ENCODE measurements around the gene DUOX2. TPM values are rescaled to one million over a fixed set of nuclear protein-coding genes. Genes with fewer than 3 reads are reported as not detected.
"Not testable (repeated sequence)": the region's sequence is repeated elsewhere in the genome, so short reads cannot be mapped to it uniquely, and the experiment has no call there.

DUOX2 gene
- polyA plus RNA-seq, 4 donors, result 0.38 to 8.7 TPM; not detected in 2

GRCh38 chr15:45087513-45087912, 26.5 kb downstream of the DUOX2 start:
- FAIRE-seq (no peak), DNase-seq (no peak)
- Histone ChIP-seq H3K27me3 (ENCODE audit: control insufficient read depth in 3 of 3, insufficient read depth in 3 of 3, low read length in 3 of 3) (peaks cover 0 to 24% (median 0%) of the 10 kb centered on the region in 3 donors), H3K9me3 (ENCODE audit: control insufficient read depth in 2 of 2, insufficient read depth in 1 of 2, low read depth in 1 of 2, low read length in 1 of 2) (no peaks in the 10 kb centered on the region), H3K4me1 (ENCODE audit: control insufficient read depth in 3 of 3, insufficient read depth in 2 of 3, low read depth in 1 of 3, low read length in 2 of 3) (no peaks in the 10 kb centered on the region), H3K27ac (ENCODE audit: low read depth in 1 of 3, low read length in 2 of 3) (no peak overlapping the region), H3K36me3 (ENCODE audit: control insufficient read depth in 3 of 3, insufficient read depth in 2 of 3, low read depth in 1 of 3, low read length in 3 of 3) (no peaks in the 10 kb centered on the region), H3K4me3 (ENCODE audit: low read depth in 1 of 3, low read length in 3 of 3) (no peak overlapping the region)
- whole genome bisulfite sequencing, 3 donors, result 59 to 84% (median 67%) methylated on average over 1 of the region's 1 CpG

GRCh38 chr15:45084163-45084562, 29.8 kb downstream of the DUOX2 start:
- Histone ChIP-seq H3K27ac (ENCODE audit: low read depth in 1 of 3, low read length in 2 of 3) (no peak overlapping the region), H3K36me3 (ENCODE audit: control insufficient read depth in 3 of 3, insufficient read depth in 2 of 3, low read depth in 1 of 3, low read length in 3 of 3) (no peaks in the 10 kb centered on the region), H3K4me3 (ENCODE audit: low read depth in 1 of 3, low read length in 3 of 3) (no peak overlapping the region), H3K9me3 (ENCODE audit: control insufficient read depth in 2 of 2, insufficient read depth in 1 of 2, low read depth in 1 of 2, low read length in 1 of 2) (no peaks in the 10 kb centered on the region), H3K4me1 (ENCODE audit: control insufficient read depth in 3 of 3, insufficient read depth in 2 of 3, low read depth in 1 of 3, low read length in 2 of 3) (no peaks in the 10 kb centered on the region), H3K27me3 (ENCODE audit: control insufficient read depth in 3 of 3, insufficient read depth in 3 of 3, low read length in 3 of 3) (peaks cover 0 to 16% (median 0%) of the 10 kb centered on the region in 3 donors)
- 79 to 80% (median 79%) methylated on average over 3 of the region's 3 CpGs for WGBS, 3 donors
- FAIRE-seq (no peak), DNase-seq (no peak)

DNA sequence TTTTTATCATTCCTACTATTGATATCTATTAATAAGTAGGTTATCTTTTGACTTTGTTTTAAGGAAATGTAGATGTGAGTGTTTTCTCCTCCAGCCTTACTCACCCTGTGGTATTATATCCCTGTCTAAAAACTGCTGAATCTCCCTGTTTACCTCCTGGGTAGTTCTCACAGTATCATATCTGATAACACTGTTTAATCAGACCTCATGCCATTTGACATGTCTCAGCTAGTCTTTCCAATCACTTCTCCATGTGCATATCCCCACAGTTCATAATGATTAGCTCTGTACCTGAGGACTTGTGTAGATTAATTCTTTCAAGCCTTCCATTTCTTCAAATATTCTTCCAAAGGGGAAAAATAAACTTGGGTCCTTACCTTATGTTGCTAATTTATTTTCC, 30.7 kb downstream of the DUOX2 start:
- no peaks in the 10 kb centered on the region for H3K9me3 ChIP-seq (ENCODE audit: control insufficient read depth in 2 of 2, insufficient read depth in 1 of 2, low read depth in 1 of 2, low read length in 1 of 2)
- FAIRE-seq (no peak), DNase-seq (no peak)
- peaks cover 0 to 16% (median 0%) of the 10 kb centered on the region in 3 donors for H3K27me3 ChIP-seq (ENCODE audit: control insufficient read depth in 3 of 3, insufficient read depth in 3 of 3, low read length in 3 of 3)
- no peak overlapping the region for H3K27ac ChIP-seq (ENCODE audit: low read depth in 1 of 3, low read length in 2 of 3)
- H3K4me3 ChIP-seq (ENCODE audit: low read depth in 1 of 3, low read length in 3 of 3), result no peak overlapping the region
- H3K36me3 ChIP-seq (ENCODE audit: control insufficient read depth in 3 of 3, insufficient read depth in 2 of 3, low read depth in 1 of 3, low read length in 3 of 3), result no peaks in the 10 kb centered on the region
- H3K4me1 ChIP-seq (ENCODE audit: control insufficient read depth in 3 of 3, insufficient read depth in 2 of 3, low read depth in 1 of 3, low read length in 2 of 3), result no peaks in the 10 kb centered on the region

DNA sequence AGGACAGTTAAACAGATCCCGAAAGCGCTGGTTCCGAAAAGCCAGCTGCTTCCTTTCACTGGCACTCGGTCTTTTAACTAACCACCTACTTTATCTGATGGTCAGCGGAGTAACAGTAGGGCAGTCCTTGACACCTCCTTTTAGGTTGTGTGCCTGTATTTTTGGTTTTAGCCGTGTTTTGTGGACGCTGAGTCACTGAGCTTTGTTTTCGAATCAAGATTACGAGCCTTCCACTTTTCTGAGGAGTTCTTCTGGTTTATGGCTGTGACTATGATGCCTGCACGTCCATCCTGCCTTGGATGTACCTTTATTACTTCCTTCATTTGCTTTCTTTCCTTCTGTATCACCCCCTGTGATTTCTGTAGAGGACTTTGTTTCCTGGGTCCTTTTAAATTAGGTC, 31.6 kb downstream of the DUOX2 start:
- not testable (repeated sequence) for H3K27me3 ChIP-seq (ENCODE audit: control insufficient read depth in 3 of 3, insufficient read depth in 3 of 3, low read length in 3 of 3); H3K27ac ChIP-seq (ENCODE audit: low read depth in 1 of 3, low read length in 2 of 3); H3K4me3 ChIP-seq (ENCODE audit: low read depth in 1 of 3, low read length in 3 of 3); DNase-seq; H3K4me1 ChIP-seq (ENCODE audit: control insufficient read depth in 3 of 3, insufficient read depth in 2 of 3, low read depth in 1 of 3, low read length in 2 of 3); FAIRE-seq; H3K9me3 ChIP-seq (ENCODE audit: control insufficient read depth in 2 of 2, insufficient read depth in 1 of 2, low read depth in 1 of 2, low read length in 1 of 2); H3K36me3 ChIP-seq (ENCODE audit: control insufficient read depth in 3 of 3, insufficient read depth in 2 of 3, low read depth in 1 of 3, low read length in 3 of 3)
- WGBS, 3 donors, result 74 to 83% (median 76%) methylated on average over 9 to 10 of the region's 10 CpGs

DNA sequence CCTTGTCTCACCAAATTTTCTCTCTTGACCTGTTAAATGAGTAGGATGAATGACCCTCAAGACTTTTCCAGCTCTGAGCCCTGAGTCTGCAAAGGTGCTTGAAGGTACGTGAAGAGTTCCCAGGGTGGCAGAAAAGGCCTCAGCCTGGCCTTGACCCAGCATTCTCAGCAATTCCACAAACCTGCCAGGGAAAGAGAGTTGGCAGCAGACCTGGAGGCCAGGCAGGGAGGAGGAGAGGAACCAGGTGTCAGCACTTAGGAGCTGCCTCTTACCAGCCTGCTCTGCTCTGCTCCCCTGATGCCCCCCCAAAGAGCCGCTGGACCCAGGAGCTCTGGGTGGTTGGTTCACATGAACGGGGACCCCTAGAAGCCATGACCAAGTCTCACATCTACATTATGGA, 33.4 kb downstream of the DUOX2 start:
- not testable (repeated sequence) for H3K36me3 ChIP-seq (ENCODE audit: control insufficient read depth in 3 of 3, insufficient read depth in 2 of 3, low read depth in 1 of 3, low read length in 3 of 3); H3K27ac ChIP-seq (ENCODE audit: low read depth in 1 of 3, low read length in 2 of 3); H3K4me1 ChIP-seq (ENCODE audit: control insufficient read depth in 3 of 3, insufficient read depth in 2 of 3, low read depth in 1 of 3, low read length in 2 of 3); H3K4me3 ChIP-seq (ENCODE audit: low read depth in 1 of 3, low read length in 3 of 3); FAIRE-seq; H3K27me3 ChIP-seq (ENCODE audit: control insufficient read depth in 3 of 3, insufficient read depth in 3 of 3, low read length in 3 of 3); DNase-seq; H3K9me3 ChIP-seq (ENCODE audit: control insufficient read depth in 2 of 2, insufficient read depth in 1 of 2, low read depth in 1 of 2, low read length in 1 of 2)
- WGBS, 3 donors, result 90 to 95% (median 93%) methylated on average over 2 of the region's 3 CpGs

DNA sequence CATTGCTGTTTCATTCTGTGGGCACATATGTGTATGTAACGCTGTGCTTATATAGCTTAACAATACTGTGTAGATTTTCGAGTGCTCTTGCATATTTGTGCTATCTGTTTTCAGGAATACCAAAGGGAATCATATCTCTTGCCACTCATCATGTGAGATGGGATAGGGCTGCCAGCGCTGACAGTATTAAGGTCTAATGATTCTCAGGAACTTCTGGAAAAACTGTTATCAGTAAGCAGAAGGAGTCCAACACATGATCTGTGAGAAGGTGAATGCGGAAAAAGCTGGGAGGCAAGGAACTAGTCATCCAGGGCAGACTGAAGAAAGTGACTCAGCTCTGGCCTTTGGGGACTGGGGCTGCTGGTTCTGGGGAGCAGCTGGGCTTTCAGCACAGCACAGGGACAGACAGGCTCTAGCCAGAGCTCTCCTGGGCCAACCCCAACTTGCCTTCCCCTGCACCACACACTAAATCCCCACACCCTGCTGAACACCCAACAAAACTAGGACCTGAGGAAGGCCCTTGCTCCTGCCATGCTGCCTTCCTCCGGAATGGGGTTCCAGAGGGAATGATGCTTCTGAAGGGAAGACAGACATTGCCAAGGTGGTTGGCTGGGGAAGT, 34.2 kb downstream of the DUOX2 start:
- H3K36me3 ChIP-seq (ENCODE audit: control insufficient read depth in 3 of 3, insufficient read depth in 2 of 3, low read depth in 1 of 3, low read length in 3 of 3); H3K27me3 ChIP-seq (ENCODE audit: control insufficient read depth in 3 of 3, insufficient read depth in 3 of 3, low read length in 3 of 3); H3K4me1 ChIP-seq (ENCODE audit: control insufficient read depth in 3 of 3, insufficient read depth in 2 of 3, low read depth in 1 of 3, low read length in 2 of 3); H3K4me3 ChIP-seq (ENCODE audit: low read depth in 1 of 3, low read length in 3 of 3); H3K9me3 ChIP-seq (ENCODE audit: control insufficient read depth in 2 of 2, insufficient read depth in 1 of 2, low read depth in 1 of 2, low read length in 1 of 2); FAIRE-seq; H3K27ac ChIP-seq (ENCODE audit: low read depth in 1 of 3, low read length in 2 of 3): not testable (repeated sequence)
- WGBS, 3 donors, result 69 to 93% (median 84%) methylated on average over 4 to 5 of the region's 5 CpGs
- peak in 1 of 2 donors; percentile 16 for DNase-seq

- not testable (repeated sequence) for H3K4me1 ChIP-seq (ENCODE audit: control insufficient read depth in 3 of 3, insufficient read depth in 2 of 3, low read depth in 1 of 3, low read length in 2 of 3); H3K36me3 ChIP-seq (ENCODE audit: control insufficient read depth in 3 of 3, insufficient read depth in 2 of 3, low read depth in 1 of 3, low read length in 3 of 3); H3K27ac ChIP-seq (ENCODE audit: low read depth in 1 of 3, low read length in 2 of 3); FAIRE-seq; H3K27me3 ChIP-seq (ENCODE audit: control insufficient read depth in 3 of 3, insufficient read depth in 3 of 3, low read length in 3 of 3); H3K9me3 ChIP-seq (ENCODE audit: control insufficient read depth in 2 of 2, insufficient read depth in 1 of 2, low read depth in 1 of 2, low read length in 1 of 2); DNase-seq; H3K4me3 ChIP-seq (ENCODE audit: low read depth in 1 of 3, low read length in 3 of 3)
- 62 to 74% (median 70%) methylated on average over 5 of the region's 5 CpGs for WGBS, 3 donors
Observed at GRCh38 chr15:45079201-45079600, 34.8 kb downstream of the DUOX2 start.

DNA sequence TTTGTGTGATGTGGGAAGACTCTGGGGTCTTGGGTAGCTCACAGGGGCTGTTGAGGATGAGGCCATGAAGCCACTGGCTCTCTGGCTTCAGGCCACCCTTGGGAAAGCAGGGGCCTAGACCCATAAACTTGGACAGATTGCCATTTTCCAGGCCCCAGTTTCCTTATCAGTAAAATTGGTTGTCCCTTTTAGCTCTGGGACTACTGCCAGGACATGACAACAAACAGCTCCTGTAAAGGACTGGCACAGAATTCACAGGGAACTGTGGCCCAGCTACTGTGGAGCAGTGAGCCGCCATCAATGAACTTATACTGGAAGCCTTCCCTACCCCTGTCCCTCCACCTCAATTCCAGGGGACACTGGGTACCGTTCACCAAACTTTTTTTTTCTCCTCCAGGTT, 36.6 kb downstream of the DUOX2 start:
- not testable (repeated sequence) for H3K27me3 ChIP-seq (ENCODE audit: control insufficient read depth in 3 of 3, insufficient read depth in 3 of 3, low read length in 3 of 3); H3K4me3 ChIP-seq (ENCODE audit: low read depth in 1 of 3, low read length in 3 of 3); FAIRE-seq; H3K36me3 ChIP-seq (ENCODE audit: control insufficient read depth in 3 of 3, insufficient read depth in 2 of 3, low read depth in 1 of 3, low read length in 3 of 3); H3K9me3 ChIP-seq (ENCODE audit: control insufficient read depth in 2 of 2, insufficient read depth in 1 of 2, low read depth in 1 of 2, low read length in 1 of 2); H3K4me1 ChIP-seq (ENCODE audit: control insufficient read depth in 3 of 3, insufficient read depth in 2 of 3, low read depth in 1 of 3, low read length in 2 of 3)
- 0 to 59% (median 49%) methylated on average over 1 to 2 of the region's 2 CpGs for WGBS, 3 donors
- peak overlapping the region in 1 of 3 donors; percentile 34 for H3K27ac ChIP-seq (ENCODE audit: low read depth in 1 of 3, low read length in 2 of 3)
- peak in 1 of 2 donors; percentile 27 for DNase-seq
